HepG2 (cell line): ENCODE data around the gene MYCBPAP. TPM values are rescaled to one million over a fixed set of nuclear protein-coding genes. Genes with fewer than 3 reads are reported as not detected.

ENCODE experiments used
- AGO1 ChIP-seq: fragments of 200-400 bp; formaldehyde crosslinking; IDR thresholded peaks from 2 replicates; pipeline ENCODE4 v1.6.1; 2017; ENCODE audit warnings: mild to moderate bottlenecking, low read depth, low read length, moderate library complexity; ENCODE audit not compliant: poor library complexity, severe bottlenecking
- CBX2 ChIP-seq, 2 experiments: fragments of 200-600 bp in 1 of 2; sonication (generic); formaldehyde crosslinking in 1 of 2; IDR thresholded peaks; 2 replicates each; pipeline versions ENCODE4 v1.7.0 to v1.8.1; 2018 to 2022; ENCODE audit warnings: low read depth in 2 of 2, low read length in 1 of 2, mild to moderate bottlenecking in 1 of 2, missing genetic modification reagents in 1 of 2
- ELF3 ChIP-seq: IDR thresholded peaks from 2 replicates; pipeline ENCODE4 v1.6.1; 2016; ENCODE audit warnings: missing genetic modification reagents, missing compliant biosample characterization
- MXD1 ChIP-seq: sonication (generic); formaldehyde crosslinking; IDR thresholded peaks from 2 replicates; pipeline ENCODE4 v1.4.0; 2020; ENCODE audit warnings: mild to moderate bottlenecking, missing genetic modification reagents
- MZF1 ChIP-seq: sonication (generic); formaldehyde crosslinking; IDR thresholded peaks from 2 replicates; pipeline ENCODE4 v1.8.1; 2023; ENCODE audit warnings: mild to moderate bottlenecking, missing genetic modification reagents, borderline replicate concordance
- NONO ChIP-seq, 2 experiments: fragments of 450-650 bp in 1 of 2; sonication (generic) in 1 of 2; formaldehyde crosslinking in 1 of 2; IDR thresholded peaks in 1 of 2; conservative IDR thresholded peaks in 1 of 2; 2 replicates each; pipeline versions ENCODE4 v1.6.1 to v1.8.0; 2017 to 2022; ENCODE audit warnings: mild to moderate bottlenecking in 1 of 2, missing genetic modification reagents in 1 of 2, moderate library complexity in 1 of 2
- SUZ12 ChIP-seq: fragments of 150-350 bp; IDR thresholded peaks from 2 replicates; pipeline ENCODE4 v1.6.1; 2014; ENCODE audit warnings: low read depth, low read length
- TFAP4 ChIP-seq: sonication (generic); IDR thresholded peaks from 2 replicates; pipeline ENCODE4 v1.6.1; 2016; ENCODE audit warnings: low read depth, borderline replicate concordance
- ZFP91 ChIP-seq: sonication (generic); formaldehyde crosslinking; IDR thresholded peaks from 2 replicates; pipeline ENCODE4 v1.9.0; 2022; ENCODE audit warnings: missing genetic modification reagents, mild to moderate bottlenecking, borderline replicate concordance
- ZNF256 ChIP-seq: sonication (generic); formaldehyde crosslinking; conservative IDR thresholded peaks from 2 replicates; pipeline ENCODE4 v1.4.0; 2020; ENCODE audit warnings: missing genetic modification reagents
- ZNF407 ChIP-seq: sonication (generic); formaldehyde crosslinking; IDR thresholded peaks from one replicate; pipeline ENCODE4 v1.5.1; 2020; ENCODE audit warnings: mild to moderate bottlenecking, missing genetic modification reagents; ENCODE audit errors: not compliant biosample characterization
- ZNF496 ChIP-seq: sonication (generic); formaldehyde crosslinking; IDR thresholded peaks from 2 replicates; pipeline ENCODE4 v1.8.1; 2023; ENCODE audit warnings: mild to moderate bottlenecking, moderate library complexity, missing genetic modification reagents; ENCODE audit not compliant: insufficient replicate concordance
- ZNF563 ChIP-seq: sonication (generic); formaldehyde crosslinking; IDR thresholded peaks from 2 replicates; pipeline ENCODE4 v1.8.0; 2022; ENCODE audit warnings: mild to moderate bottlenecking, moderate library complexity, missing genetic modification reagents
- ZNF768 ChIP-seq: sonication (generic); formaldehyde crosslinking; IDR thresholded peaks from 2 replicates; pipeline ENCODE4 v1.4.0; 2020; ENCODE audit warnings: missing genetic modification reagents
- ZNF781 ChIP-seq: sonication (generic); formaldehyde crosslinking; IDR thresholded peaks from 2 replicates; pipeline ENCODE4 v1.5.1; 2020; ENCODE audit warnings: borderline replicate concordance, mild to moderate bottlenecking, missing genetic modification reagents; ENCODE audit errors: not compliant biosample characterization
- polyA plus RNA-seq, 8 experiments: library from polyadenylated mRNA; depleted of rRNA in 3 of 8; stranded (reverse) in 7 of 8; unstranded in 1 of 8; fragments of >200 nt; fragmentation: Illumina TruSeq in 4 of 8; extraction: Trizol in 4 of 8; gene quantifications; 2 replicates each; pipeline versions ENCODE4 v1.2.1 to v1.2.3, GENCODE V29; 2011 to 2016; ENCODE audit warnings: low read depth in 4 of 8, missing spikeins in 1 of 8, mixed read lengths in 1 of 8; ENCODE audit not compliant: insufficient read depth in 1 of 8
- total RNA-seq, 5 experiments: library from RNA; depleted of rRNA; stranded (reverse); fragments of >200 nt; fragmentation: Illumina TruSeq; extraction: Trizol; gene quantifications; 2 replicates each; pipeline ENCODE4 v1.2.3, GENCODE V29; 2016; ENCODE audit warnings: low read depth in 1 of 5

Gene MYCBPAP
- total and polyA plus RNA-seq, 2 of the 13 experiments (the other 11 are each of a cell fraction or from before 2014, with no cell fraction given): 0.22 to 0.24 TPM

DNA sequence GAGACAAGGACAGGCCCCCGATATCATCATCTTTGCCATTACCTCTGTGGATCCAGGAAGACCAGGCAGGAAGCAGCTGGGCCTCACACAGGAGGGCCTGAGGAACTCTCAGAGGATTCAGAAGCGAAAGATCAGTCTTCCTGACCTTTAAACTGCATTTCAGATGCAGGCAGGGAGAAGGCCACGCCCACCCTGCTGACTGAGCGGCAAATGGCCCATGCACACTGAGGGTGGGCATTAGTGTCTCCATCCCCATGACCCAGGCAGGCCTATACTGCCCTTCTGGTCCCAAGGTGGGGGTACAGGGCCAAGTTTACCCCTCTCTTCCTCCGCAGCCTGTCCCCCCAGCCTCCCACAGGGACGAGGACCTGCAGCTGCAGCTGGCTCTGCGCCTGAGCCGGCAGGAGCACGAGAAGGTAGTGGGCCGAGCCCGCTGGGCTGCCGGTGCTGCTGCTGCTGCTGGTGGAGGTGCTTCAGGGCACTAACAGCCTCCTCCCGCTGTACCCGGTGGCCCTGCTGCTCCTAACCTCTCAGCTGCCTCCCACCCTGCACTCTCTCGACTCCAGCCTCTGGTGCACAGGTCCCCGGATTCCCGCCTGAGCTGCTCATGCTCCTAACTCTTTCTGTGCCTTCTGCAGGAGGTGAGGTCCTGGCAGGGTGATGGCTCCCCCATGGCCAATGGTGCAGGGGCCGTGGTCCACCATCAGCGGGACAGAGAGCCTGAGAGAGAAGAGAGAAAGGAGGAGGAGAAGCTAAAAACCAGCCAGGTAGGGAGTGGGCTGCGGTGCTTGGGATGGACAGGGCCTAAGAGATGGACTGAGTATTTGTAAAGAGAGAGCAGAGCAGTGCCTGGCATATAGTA is 30.5 kb downstream of the MYCBPAP start (continued):
- no peak for TF ChIP-seq AGO1
- TF ChIP-seq ZNF407 (CRISPR knock-in tag): no peak
- no peak for TF ChIP-seq ELF3 (CRISPR knock-in tag)
- TF ChIP-seq MXD1: no peak
- peak; percentile 57; the same call in 1 of the 2 replicates for TF ChIP-seq ZNF768 (CRISPR knock-in tag)
- peak; percentile 84; the same call in 1 of the 2 replicates for TF ChIP-seq ZFP91 (CRISPR knock-in tag)
- no peak for TF ChIP-seq ZNF781
- no peak for TF ChIP-seq ZNF496 (CRISPR knock-in tag)
- TF ChIP-seq ZNF256 (CRISPR knock-in tag): no peak
- TF ChIP-seq TFAP4: peak; percentile 67; the same call in 1 of the 2 replicates
- TF ChIP-seq MZF1 (CRISPR knock-in tag): no peak
- no peak for TF ChIP-seq NONO (IDR thresholded peaks at IDR 0.05)
- peak; percentile 84 for TF ChIP-seq NONO (CRISPR knock-in tag; conservative IDR thresholded peaks at IDR 0.05)
- no peak for TF ChIP-seq CBX2 (IDR thresholded peaks at IDR 0.05; ENCODE audit: low read depth, low read length)
- no peak for TF ChIP-seq CBX2 (CRISPR knock-in tag; IDR thresholded peaks at IDR 0.05; ENCODE audit: low read depth)
- no peak for TF ChIP-seq ZNF563 (CRISPR knock-in tag)
- TF ChIP-seq SUZ12: no peak
